NB4 (cell line): ENCODE data around the gene ERBIN.

Experiments used
- CTCF ChIP-seq: IDR thresholded peaks from one replicate; pipeline ENCODE4 v1.5.1; 2012; ENCODE audit warnings: low read depth, low read length
- MAX ChIP-seq: IDR thresholded peaks from 2 replicates; pipeline ENCODE4 v1.6.1; 2011; ENCODE audit warnings: low read depth, low read length
- MYC ChIP-seq: IDR thresholded peaks from 2 replicates; pipeline ENCODE4 v1.6.1; 2011; ENCODE audit warnings: low read depth, low read length
- POLR2A ChIP-seq: IDR thresholded peaks from 2 replicates; pipeline ENCODE4 v1.6.1; 2011; ENCODE audit warnings: mild to moderate bottlenecking; ENCODE audit not compliant: insufficient read length; ENCODE audit errors: extremely low read depth

- TF ChIP-seq MAX: no peak
- TF ChIP-seq CTCF: no peak
- TF ChIP-seq MYC: no peak
- no peak for TF ChIP-seq POLR2A
These were observed 59.7 kb downstream of the ERBIN start for GRCh38 chr5:65986050-65986451.
